Measurements from ENCODE around the gene KIF16B.

Gene KIF16B

DNA sequence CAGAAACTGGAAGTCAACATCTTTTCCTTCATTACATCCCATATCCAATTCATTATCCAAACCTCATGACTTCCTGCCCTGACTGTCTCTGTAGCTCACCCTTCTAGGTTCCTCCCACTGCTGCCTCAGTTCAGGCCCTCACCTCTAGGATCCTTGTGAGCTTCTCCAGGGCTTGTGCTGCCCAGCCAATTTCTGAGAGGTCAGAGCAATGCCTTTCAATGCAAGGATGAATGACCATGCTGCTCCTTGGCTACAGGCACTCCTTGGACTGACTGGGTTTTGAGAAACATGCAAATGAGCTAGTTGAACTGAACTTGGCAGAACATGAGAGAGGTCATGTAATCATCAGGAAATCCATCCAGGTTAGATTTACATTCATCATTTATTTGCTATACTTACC, 173.4 kb downstream of the KIF16B start (continued):
- TF ChIP-seq TOX (CRISPR knock-in tag; IDR thresholded peaks at IDR 0.05; ENCODE audit: borderline replicate concordance) (no peak), ARNTL (CRISPR knock-in tag; IDR thresholded peaks at IDR 0.05; ENCODE audit: borderline replicate concordance, low read depth) (no peak), BACH2 (CRISPR knock-in tag; IDR thresholded peaks at IDR 0.05; ENCODE audit: borderline replicate concordance) (no peak)

DNA sequence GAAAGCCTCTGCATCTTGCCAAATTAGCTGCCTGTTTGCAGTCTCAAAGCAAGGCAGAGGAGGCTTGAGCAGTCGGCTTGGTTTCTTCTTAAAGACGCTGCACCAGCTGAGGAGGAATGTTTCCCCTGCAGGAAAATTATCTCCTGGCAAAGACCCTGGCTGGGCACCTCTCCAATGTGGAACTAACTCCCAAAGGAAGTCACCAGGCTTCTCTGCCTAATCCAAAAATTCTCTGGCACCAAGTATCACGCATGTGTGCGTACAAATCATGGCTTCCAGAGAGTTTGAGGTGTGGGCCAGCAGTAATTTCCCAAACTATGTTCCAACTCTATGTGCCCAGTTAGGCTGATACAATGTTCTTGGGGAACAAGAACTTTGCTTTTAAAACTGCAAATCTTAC, 176.2 kb downstream of the KIF16B start:
- TF ChIP-seq ESRRG (CRISPR knock-in tag; IDR thresholded peaks at IDR 0.05): no peak
- no peak for TF ChIP-seq ARNTL (CRISPR knock-in tag; IDR thresholded peaks at IDR 0.05; ENCODE audit: borderline replicate concordance, low read depth)
- TF ChIP-seq, protein P1, sequence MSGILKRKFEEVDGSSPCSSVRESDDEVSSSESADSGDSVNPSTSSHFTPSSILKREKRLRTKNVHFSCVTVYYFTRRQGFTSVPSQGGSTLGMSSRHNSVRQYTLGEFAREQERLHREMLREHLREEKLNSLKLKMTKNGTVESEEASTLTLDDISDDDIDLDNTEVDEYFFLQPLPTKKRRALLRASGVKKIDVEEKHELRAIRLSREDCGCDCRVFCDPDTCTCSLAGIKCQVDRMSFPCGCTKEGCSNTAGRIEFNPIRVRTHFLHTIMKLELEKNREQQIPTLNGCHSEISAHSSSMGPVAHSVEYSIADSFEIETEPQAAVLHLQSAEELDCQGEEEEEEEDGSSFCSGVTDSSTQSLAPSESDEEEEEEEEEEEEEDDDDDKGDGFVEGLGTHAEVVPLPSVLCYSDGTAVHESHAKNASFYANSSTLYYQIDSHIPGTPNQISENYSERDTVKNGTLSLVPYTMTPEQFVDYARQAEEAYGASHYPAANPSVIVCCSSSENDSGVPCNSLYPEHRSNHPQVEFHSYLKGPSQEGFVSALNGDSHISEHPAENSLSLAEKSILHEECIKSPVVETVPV (CRISPR knock-in tag; IDR thresholded peaks at IDR 0.05): no peak
- TF ChIP-seq, protein P2, sequence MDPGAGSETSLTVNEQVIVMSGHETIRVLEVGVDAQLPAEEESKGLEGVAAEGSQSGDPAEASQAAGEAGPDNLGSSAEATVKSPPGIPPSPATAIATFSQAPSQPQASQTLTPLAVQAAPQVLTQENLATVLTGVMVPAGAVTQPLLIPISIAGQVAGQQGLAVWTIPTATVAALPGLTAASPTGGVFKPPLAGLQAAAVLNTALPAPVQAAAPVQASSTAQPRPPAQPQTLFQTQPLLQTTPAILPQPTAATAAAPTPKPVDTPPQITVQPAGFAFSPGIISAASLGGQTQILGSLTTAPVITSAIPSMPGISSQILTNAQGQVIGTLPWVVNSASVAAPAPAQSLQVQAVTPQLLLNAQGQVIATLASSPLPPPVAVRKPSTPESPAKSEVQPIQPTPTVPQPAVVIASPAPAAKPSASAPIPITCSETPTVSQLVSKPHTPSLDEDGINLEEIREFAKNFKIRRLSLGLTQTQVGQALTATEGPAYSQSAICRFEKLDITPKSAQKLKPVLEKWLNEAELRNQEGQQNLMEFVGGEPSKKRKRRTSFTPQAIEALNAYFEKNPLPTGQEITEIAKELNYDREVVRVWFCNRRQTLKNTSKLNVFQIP (CRISPR knock-in tag; IDR thresholded peaks at IDR 0.05; ENCODE audit: borderline replicate concordance, low read depth): no peak
- ATAC-seq: no peak

DNA sequence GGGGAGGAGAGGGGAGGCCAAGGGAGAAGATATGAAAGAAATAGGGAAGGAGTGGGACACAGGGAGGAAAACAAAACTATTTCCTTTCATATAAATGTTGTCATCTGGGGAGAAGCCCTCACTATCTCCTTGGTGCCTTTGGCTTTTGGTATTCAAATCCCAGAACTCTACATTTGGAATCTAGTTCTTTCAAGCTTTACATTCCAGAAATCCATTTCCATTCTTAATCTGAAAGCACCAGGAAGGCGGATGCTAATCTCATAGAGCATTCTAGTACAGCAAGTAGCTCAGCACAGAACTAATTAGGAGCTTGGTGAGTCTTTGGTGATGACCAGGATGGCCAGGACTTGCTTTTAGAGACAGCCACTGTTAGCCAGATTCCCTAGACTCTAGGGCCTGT, 177.9 kb downstream of the KIF16B start:
- TF ChIP-seq OSR1 (CRISPR knock-in tag; IDR thresholded peaks at IDR 0.05) (no peak), SNAI2 (CRISPR knock-in tag; IDR thresholded peaks at IDR 0.05) (no peak), BACH2 (CRISPR knock-in tag; IDR thresholded peaks at IDR 0.05; ENCODE audit: borderline replicate concordance) (no peak), ZC3H10 (CRISPR knock-in tag; IDR thresholded peaks at IDR 0.05) (no peak), GLIS3 (CRISPR knock-in tag; IDR thresholded peaks at IDR 0.05) (no peak), TOX (CRISPR knock-in tag; IDR thresholded peaks at IDR 0.05; ENCODE audit: borderline replicate concordance) (no peak), ARNTL (CRISPR knock-in tag; IDR thresholded peaks at IDR 0.05; ENCODE audit: borderline replicate concordance, low read depth) (no peak), ZNF70 (CRISPR knock-in tag; IDR thresholded peaks at IDR 0.05) (no peak), ZFP30 (CRISPR knock-in tag; IDR thresholded peaks at IDR 0.05) (no peak)
- TF ChIP-seq, protein P3, sequence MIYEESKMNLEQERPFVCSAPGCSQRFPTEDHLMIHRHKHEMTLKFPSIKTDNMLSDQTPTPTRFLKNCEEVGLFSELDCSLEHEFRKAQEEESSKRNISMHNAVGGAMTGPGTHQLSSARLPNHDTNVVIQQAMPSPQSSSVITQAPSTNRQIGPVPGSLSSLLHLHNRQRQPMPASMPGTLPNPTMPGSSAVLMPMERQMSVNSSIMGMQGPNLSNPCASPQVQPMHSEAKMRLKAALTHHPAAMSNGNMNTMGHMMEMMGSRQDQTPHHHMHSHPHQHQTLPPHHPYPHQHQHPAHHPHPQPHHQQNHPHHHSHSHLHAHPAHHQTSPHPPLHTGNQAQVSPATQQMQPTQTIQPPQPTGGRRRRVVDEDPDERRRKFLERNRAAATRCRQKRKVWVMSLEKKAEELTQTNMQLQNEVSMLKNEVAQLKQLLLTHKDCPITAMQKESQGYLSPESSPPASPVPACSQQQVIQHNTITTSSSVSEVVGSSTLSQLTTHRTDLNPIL (CRISPR knock-in tag; IDR thresholded peaks at IDR 0.05; ENCODE audit: low read depth): no peak
- ATAC-seq: no peak

DNA sequence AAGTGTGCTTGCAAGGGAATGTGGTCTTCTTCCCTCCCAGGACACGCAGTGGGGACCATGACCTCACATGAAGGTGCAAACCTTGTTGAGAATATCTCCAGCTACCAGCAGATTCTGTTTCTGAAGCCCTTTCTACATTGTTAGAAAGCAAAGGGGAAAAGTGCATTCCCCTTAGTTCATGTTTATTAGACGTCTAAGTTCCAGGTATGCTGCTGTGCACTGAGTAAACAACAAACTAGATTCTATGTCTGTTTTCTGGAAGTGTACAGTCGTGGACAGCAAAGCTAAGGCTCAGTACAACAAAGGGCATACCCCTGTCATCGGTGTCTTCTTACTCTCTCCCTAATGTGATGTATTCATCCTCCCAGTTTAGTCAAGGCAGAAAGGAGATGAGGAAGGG, 178.5 kb downstream of the KIF16B start:
- ATAC-seq: no peak
- TF ChIP-seq TOX (CRISPR knock-in tag; IDR thresholded peaks at IDR 0.05; ENCODE audit: borderline replicate concordance): no peak
- TF ChIP-seq ESRRG (CRISPR knock-in tag; IDR thresholded peaks at IDR 0.05): no peak
- no peak for TF ChIP-seq SNAI2 (CRISPR knock-in tag; IDR thresholded peaks at IDR 0.05)
- TF ChIP-seq ISL1 (CRISPR knock-in tag; IDR thresholded peaks at IDR 0.05): no peak
- TF ChIP-seq ZNF565 (CRISPR knock-in tag; conservative IDR thresholded peaks at IDR 0.05; ENCODE audit: low read depth): no peak
- no peak for TF ChIP-seq ZC3H10 (CRISPR knock-in tag; IDR thresholded peaks at IDR 0.05)
- no peak for TF ChIP-seq OSR1 (CRISPR knock-in tag; IDR thresholded peaks at IDR 0.05)
- TF ChIP-seq BACH2 (CRISPR knock-in tag; IDR thresholded peaks at IDR 0.05; ENCODE audit: borderline replicate concordance): no peak
- TF ChIP-seq ZNF8 (CRISPR knock-in tag; IDR thresholded peaks at IDR 0.05): no peak
- TF ChIP-seq, protein P1 (CRISPR knock-in tag; IDR thresholded peaks at IDR 0.05): no peak
- no peak for TF ChIP-seq PPARA (CRISPR knock-in tag; IDR thresholded peaks at IDR 0.05; ENCODE audit: borderline replicate concordance)
- TF ChIP-seq ZFP30 (CRISPR knock-in tag; IDR thresholded peaks at IDR 0.05): no peak
- no peak for TF ChIP-seq RARB (CRISPR knock-in tag; IDR thresholded peaks at IDR 0.05)
- no peak for TF ChIP-seq ZNF70 (CRISPR knock-in tag; IDR thresholded peaks at IDR 0.05)
- TF ChIP-seq TCF4 (CRISPR knock-in tag; IDR thresholded peaks at IDR 0.05; ENCODE audit: borderline replicate concordance): no peak
- TF ChIP-seq, protein P2 (CRISPR knock-in tag; IDR thresholded peaks at IDR 0.05; ENCODE audit: borderline replicate concordance, low read depth): no peak
- TF ChIP-seq, protein P3 (CRISPR knock-in tag; IDR thresholded peaks at IDR 0.05; ENCODE audit: low read depth): no peak
- TF ChIP-seq, protein P4, sequence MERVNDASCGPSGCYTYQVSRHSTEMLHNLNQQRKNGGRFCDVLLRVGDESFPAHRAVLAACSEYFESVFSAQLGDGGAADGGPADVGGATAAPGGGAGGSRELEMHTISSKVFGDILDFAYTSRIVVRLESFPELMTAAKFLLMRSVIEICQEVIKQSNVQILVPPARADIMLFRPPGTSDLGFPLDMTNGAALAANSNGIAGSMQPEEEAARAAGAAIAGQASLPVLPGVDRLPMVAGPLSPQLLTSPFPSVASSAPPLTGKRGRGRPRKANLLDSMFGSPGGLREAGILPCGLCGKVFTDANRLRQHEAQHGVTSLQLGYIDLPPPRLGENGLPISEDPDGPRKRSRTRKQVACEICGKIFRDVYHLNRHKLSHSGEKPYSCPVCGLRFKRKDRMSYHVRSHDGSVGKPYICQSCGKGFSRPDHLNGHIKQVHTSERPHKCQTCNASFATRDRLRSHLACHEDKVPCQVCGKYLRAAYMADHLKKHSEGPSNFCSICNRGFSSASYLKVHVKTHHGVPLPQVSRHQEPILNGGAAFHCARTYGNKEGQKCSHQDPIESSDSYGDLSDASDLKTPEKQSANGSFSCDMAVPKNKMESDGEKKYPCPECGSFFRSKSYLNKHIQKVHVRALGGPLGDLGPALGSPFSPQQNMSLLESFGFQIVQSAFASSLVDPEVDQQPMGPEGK (CRISPR knock-in tag; IDR thresholded peaks at IDR 0.05; ENCODE audit: borderline replicate concordance): no peak
- TF ChIP-seq CSDC2 (CRISPR knock-in tag; IDR thresholded peaks at IDR 0.05): no peak

Measured in SK-N-SH treated with all-trans-retinoic acid at 6 μM for 48 hours (cell line).